ENCODE results near the gene SNRPD1. TPM values are rescaled to one million over a fixed set of nuclear protein-coding genes. Genes with fewer than 3 reads are reported as not detected.

The SNRPD1 gene
- total and polyA plus RNA-seq, 4 donors: 3.3 to 44.8 (median 8.2) TPM

- no peaks in the 10 kb centered on the region for H3K27me3 ChIP-seq (ENCODE audit: control insufficient read depth in 4 of 4, insufficient read depth in 4 of 4, low read length in 3 of 4)
- no peak for TF ChIP-seq NR2F2 (IDR thresholded peaks at IDR 0.05)
- no peak for TF ChIP-seq SP1 (IDR thresholded peaks at IDR 0.05)
- TF ChIP-seq EGR1 (IDR thresholded peaks at IDR 0.05; ENCODE audit: low read depth in 2 of 2): no peak
- TF ChIP-seq TAF1 (conservative IDR thresholded peaks at IDR 0.05): no peak
- no peak for TF ChIP-seq MAX (IDR thresholded peaks at IDR 0.05)
- no peak for TF ChIP-seq REST (IDR thresholded peaks at IDR 0.05)
- peak overlapping the region; percentile 35 to 43 for H3K27ac ChIP-seq (ENCODE audit: low read depth in 1 of 2, low read length in 2 of 2)
- peaks cover 0 to 5% (median 0%) of the 10 kb centered on the region in 4 donors for H3K4me1 ChIP-seq (ENCODE audit: control insufficient read depth in 4 of 4, insufficient read depth in 4 of 4, low read length in 3 of 4)
- DNase-seq (ENCODE audit: low spot score): no peak
- H3K36me3 ChIP-seq (ENCODE audit: control insufficient read depth in 4 of 4, insufficient read depth in 3 of 4, low read depth in 1 of 4, low read length in 3 of 4): peaks cover 0 to 5% (median 2%) of the 10 kb centered on the region in 4 donors
- H3K9ac ChIP-seq (ENCODE audit: low read depth in 1 of 2, low read length in 2 of 2): peak overlapping the region; percentile 18 to 30
- peak overlapping the region; percentile 0 to 41 (median 30) for H3K4me3 ChIP-seq (ENCODE audit: low read depth in 1 of 3, low read length in 3 of 3)
- H3K9me3 ChIP-seq (ENCODE audit: control insufficient read depth in 4 of 4, low read length in 3 of 4): no peaks in the 10 kb centered on the region
- WGBS: 38% methylated on average over 11 of the region's 11 CpGs
These were observed 70.4 kb downstream of the SNRPD1 start for GRCh38 chr18:21682371-21683051.

Small RNA genes lying within 50 kb of the gene (small RNA-seq; reads per million reads assigned to genes)
- not detected for gene MIR320C1

Other genes with a start within 250 kb of the SNRPD1 start
- gene ESCO1, start 11.6 kb upstream of the SNRPD1 start, total RNA-seq: 10 to 100 TPM in 1 of 2 donors, 1 to 10 TPM in 1; 9.6 to 10.3 TPM
- 1 to 10 TPM; 3.7 to 5.6 TPM for gene ESCO1, start 11.6 kb upstream of the SNRPD1 start, polyA plus RNA-seq
- gene ABHD3, start 92.5 kb downstream of the SNRPD1 start, total RNA-seq: 10 to 100 TPM; 33.0 to 48.9 TPM
- gene ABHD3, start 92.5 kb downstream of the SNRPD1 start, polyA plus RNA-seq: 10 to 100 TPM; 20.0 to 33.5 TPM
- gene MIB1, start 128.5 kb downstream of the SNRPD1 start, total RNA-seq: 10 to 100 TPM; 26.0 to 29.6 TPM
- gene MIB1, start 128.5 kb downstream of the SNRPD1 start, polyA plus RNA-seq: 1 to 10 TPM; 2.7 to 3.9 TPM

Measured in liver (tissue), 10 donors.